Esophagus squamous epithelium (tissue), 4 donors: ENCODE measurements around the gene FALEC.

Source experiments
- CTCF ChIP-seq, 6 experiments: fragments of 450-650 bp in 4 of 6; fragments of 200-600 bp in 2 of 6; sonication (generic) in 2 of 6; IDR thresholded peaks; one replicate each; pipeline ENCODE4 v1.5.1; 2016 to 2019; ENCODE audit warnings: antibody characterized with exemption in 6 of 6, mild to moderate bottlenecking in 4 of 6, moderate library complexity in 4 of 6
- POLR2A ChIP-seq, 4 donors: fragments of 450-650 bp; IDR thresholded peaks; one replicate each; pipeline ENCODE4 v1.6.1; 2017; ENCODE audit warnings: antibody characterized with exemption in 4 of 4, mild to moderate bottlenecking in 4 of 4, moderate library complexity in 3 of 4

GRCh38 chr1:150511985-150512660, 3.4 kb upstream of the FALEC start:
- TF ChIP-seq CTCF (IDR thresholded peaks at IDR 0.05) = no peak
- TF ChIP-seq POLR2A (IDR thresholded peaks at IDR 0.05) = no peak
